Right lobe of liver (tissue), 6 donors: ENCODE results near the gene INAFM1. TPM values are rescaled to one million over a fixed set of nuclear protein-coding genes. Genes with fewer than 3 reads are reported as not detected.
A peak's percentile ranks its signal among the peaks of the same experiment; 100 is the strongest.

Experiments
- ATAC-seq, 4 donors: fragments of 200-7000 bp; cut with Tn5 transposase; one replicate each; pipeline ENCODE4 v1.9.1; 2020; ENCODE audit warnings: mild to moderate bottlenecking in 4 of 4, moderate library complexity in 4 of 4
- DNase-seq, 3 donors: peaks; one replicate each; pipeline ENCODE4 v3.0.0-alpha.2; 2020
- H3K27ac ChIP-seq, 3 donors: fragments of 200-600 bp; one replicate each; pipeline ENCODE4 v1.8.0; 2022
- H3K27me3 ChIP-seq, 2 donors: fragments of 200-600 bp; one replicate each; pipeline ENCODE4 v1.8.0; 2022
- H3K36me3 ChIP-seq, 4 donors: fragments of 200-600 bp; sonication (generic) in 1 of 4; one replicate each; pipeline versions ENCODE4 v1.5.1 to v1.8.0; 2017 to 2022; ENCODE audit warnings: control low read depth in 1 of 4
- H3K4me1 ChIP-seq, 4 donors: fragments of 200-600 bp; sonication (generic) in 1 of 4; one replicate each; pipeline versions ENCODE4 v1.5.1 to v1.8.0; 2017 to 2022; ENCODE audit warnings: control low read depth in 1 of 4
- H3K4me3 ChIP-seq, 3 donors: fragments of 200-600 bp; one replicate each; pipeline ENCODE4 v1.8.0; 2022
- H3K9me3 ChIP-seq, 4 donors: fragments of 200-600 bp; sonication (generic) in 1 of 4; one replicate each; pipeline versions ENCODE4 v1.5.1 to v1.8.0; 2017 to 2022; ENCODE audit warnings: control low read depth in 1 of 4
- POLR2A ChIP-seq: fragments of 450-650 bp; IDR thresholded peaks from one replicate; pipeline ENCODE4 v1.6.1; 2017; ENCODE audit warnings: antibody characterized with exemption, mild to moderate bottlenecking
- WGBS: methylation state at CpG from one replicate; pipeline ENCODE4 v1.1.6; 2018; ENCODE audit warnings: low coverage, low lambda C conversion rate; ENCODE audit not compliant: insufficient coverage; ENCODE audit errors: missing lambda C conversion rate; 5-methylcytosine and 5-hydroxymethylcytosine counted together
- intact Hi-C, 2 donors: fragments of 100-400 bp; cut with DNase I; formaldehyde crosslinking; loops; one replicate each; pipeline versions ENCODE4 v1.11.2 to v1.14.1; 2022
- long read RNA-seq: library from polyadenylated mRNA; unstranded; transcript quantifications from one replicate; pipeline ENCODE4 v2.0.0, GENCODE V29; 2019
- total RNA-seq, 6 experiments: library from RNA; depleted of rRNA in 2 of 6; stranded (reverse); fragments of >200 nt in 2 of 6; fragmentation: NEBNext Ultra II Directional in 3 of 6; extraction: Animal tissue kit (Norgen Biotek cat#: 25700) in 3 of 6; gene quantifications; one replicate each; pipeline versions ENCODE4 v1.1.0 to v1.2.4, GENCODE V29; 2016 to 2023
- TF ChIP-seq, protein P1 (sequence below), 4 donors: fragments of 200-600 bp in 3 of 4; fragments of 450-650 bp in 1 of 4; IDR thresholded peaks; one replicate each; pipeline versions ENCODE4 v1.5.1 to v1.8.0; 2016 to 2022; ENCODE audit warnings: antibody characterized with exemption in 4 of 4, mild to moderate bottlenecking in 2 of 4
- donor health status: DM: no; HTN: yes; CAD: no.
- donor health status: DM: no; HTN: no; CAD: no.
- donor health status: DM: no; HTN: no; CAD: no.
- donor health status: DM: no; HTN: yes; CAD: no.
- donor health status: DM: no; HTN: yes; CAD: no.

The INAFM1 gene
- total RNA-seq = 1 to 10 TPM; 2.2 to 5.8 (median 4.4) TPM
- long read RNA-seq = 0 reads

DNA sequence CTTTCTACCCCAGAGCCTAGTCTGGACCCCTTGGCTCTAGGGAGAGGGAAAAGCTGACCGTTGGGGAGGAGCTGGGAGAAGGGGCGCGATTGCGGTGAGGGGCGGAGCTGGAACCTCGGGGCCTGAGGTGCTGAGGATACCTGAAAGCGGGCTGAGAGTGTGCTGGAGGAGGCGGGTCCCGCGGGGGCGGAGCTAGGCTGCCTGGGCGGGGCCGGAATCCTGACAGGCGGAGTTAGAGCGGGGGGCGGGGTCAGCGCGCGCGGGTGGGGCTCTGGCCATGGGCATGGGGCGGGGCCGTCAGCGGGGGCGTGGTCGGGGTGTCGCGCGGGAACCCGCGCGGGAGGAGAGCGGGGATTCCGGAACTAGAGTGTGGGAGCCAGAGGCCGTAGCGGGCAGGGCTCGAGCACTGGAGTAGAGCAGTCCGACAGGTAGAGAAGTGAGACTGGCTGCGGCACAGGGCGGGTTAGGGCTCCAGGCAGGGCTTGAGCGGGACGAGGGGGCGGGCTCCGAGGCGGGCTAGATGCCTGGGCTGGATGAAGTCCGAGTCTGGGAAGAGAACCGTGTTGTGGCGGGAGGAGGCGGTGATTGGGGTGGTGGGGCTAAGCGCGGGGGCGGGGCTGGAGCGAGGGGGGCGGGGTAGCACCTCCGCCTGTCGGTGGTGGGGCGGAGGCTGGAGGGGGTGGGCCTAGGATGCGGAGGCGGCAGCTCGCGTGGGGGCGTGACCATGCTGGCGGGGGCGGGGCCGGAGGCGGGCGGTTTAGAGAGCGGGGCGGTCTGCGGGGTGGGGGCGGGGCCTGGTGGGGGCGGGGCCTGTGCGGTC lies at the start of gene INAFM1:
TSS of gene INAFM1 (plus strand) at position 815 of the 820 bp plus-strand sequence. CDS start 35 bp downstream, outside the sequence.
- ATAC-seq (peak; percentile 84 to 92 (median 88)), DNase-seq (peak; percentile 99 to 100 (median 99))
- WGBS = 0% methylated on average over 12 of the region's 72 CpGs
- intact Hi-C loops = no loop called here
- Histone ChIP-seq H3K4me3 (peak within 1 kb of the TSS; percentile 66 to 87 (median 74)), H3K9me3 (no peaks in the 10 kb centered on the region), H3K27me3 (no peaks in the 10 kb centered on the region), H3K4me1 (peaks cover 0 to 16% (median 2%) of the 10 kb centered on the region in 4 donors), H3K36me3 (peaks cover 0 to 16% (median 5%) of the 10 kb centered on the region in 4 donors), H3K27ac (peak within 1 kb of the TSS; percentile 93 to 94 (median 93))
- TF ChIP-seq, protein P1, sequence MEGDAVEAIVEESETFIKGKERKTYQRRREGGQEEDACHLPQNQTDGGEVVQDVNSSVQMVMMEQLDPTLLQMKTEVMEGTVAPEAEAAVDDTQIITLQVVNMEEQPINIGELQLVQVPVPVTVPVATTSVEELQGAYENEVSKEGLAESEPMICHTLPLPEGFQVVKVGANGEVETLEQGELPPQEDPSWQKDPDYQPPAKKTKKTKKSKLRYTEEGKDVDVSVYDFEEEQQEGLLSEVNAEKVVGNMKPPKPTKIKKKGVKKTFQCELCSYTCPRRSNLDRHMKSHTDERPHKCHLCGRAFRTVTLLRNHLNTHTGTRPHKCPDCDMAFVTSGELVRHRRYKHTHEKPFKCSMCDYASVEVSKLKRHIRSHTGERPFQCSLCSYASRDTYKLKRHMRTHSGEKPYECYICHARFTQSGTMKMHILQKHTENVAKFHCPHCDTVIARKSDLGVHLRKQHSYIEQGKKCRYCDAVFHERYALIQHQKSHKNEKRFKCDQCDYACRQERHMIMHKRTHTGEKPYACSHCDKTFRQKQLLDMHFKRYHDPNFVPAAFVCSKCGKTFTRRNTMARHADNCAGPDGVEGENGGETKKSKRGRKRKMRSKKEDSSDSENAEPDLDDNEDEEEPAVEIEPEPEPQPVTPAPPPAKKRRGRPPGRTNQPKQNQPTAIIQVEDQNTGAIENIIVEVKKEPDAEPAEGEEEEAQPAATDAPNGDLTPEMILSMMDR (IDR thresholded peaks at IDR 0.05) = no peak
- no peak for TF ChIP-seq POLR2A

DNA sequence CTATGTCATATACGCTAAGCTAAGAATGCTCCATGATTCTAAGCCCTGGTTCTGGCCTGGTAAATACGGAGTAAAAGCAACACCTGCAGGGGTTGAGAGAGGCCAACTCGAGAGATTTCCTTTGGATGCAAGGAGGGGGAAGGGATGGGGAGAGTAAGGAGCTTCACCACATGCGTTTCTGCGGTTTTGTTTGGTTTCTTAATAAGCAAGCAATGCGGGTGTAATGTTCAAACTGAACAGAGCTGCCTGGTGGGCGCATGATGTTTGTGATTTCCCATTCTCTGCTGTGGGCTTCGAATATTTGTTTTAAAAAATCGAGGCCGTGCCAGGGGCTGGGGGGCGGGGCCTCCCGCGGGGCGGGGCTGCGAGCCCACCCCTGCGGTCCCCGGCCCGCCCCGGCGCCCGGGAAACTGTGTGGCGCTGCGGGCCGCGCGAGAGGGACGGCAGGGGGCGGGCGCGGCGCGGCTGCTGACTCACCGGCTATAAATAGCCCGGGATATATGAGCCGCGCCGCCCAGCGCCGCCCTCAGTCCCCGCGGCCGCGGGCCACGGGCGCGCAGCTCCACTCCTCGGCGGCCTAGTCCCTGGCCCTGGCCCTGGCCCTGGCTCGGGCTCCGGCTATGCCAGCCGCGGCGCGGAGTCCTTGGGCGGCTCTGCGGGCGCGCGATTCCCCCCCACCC lies 48.8 kb upstream of the INAFM1 start:
- TF ChIP-seq, protein P1 (IDR thresholded peaks at IDR 0.05) = peak; percentile 37 to 66 (median 51)
- peak; percentile 100 for TF ChIP-seq POLR2A
- Histone ChIP-seq H3K27ac (peak overlapping the region; percentile 97 to 100 (median 97)), H3K4me3 (peak overlapping the region; percentile 59 to 97 (median 71)), H3K4me1 (peaks cover 0 to 18% (median 8%) of the 10 kb centered on the region in 4 donors), H3K27me3 (no peaks in the 10 kb centered on the region), H3K9me3 (no peaks in the 10 kb centered on the region), H3K36me3 (peaks cover 0 to 6% (median 2%) of the 10 kb centered on the region in 4 donors)
- DNase-seq (peak; percentile 90 to 93 (median 92)), ATAC-seq (peak; percentile 51 to 80 (median 77))
- 10% methylated on average over 11 of the region's 59 CpGs for WGBS
- intact Hi-C loops = no loop called here

DNA sequence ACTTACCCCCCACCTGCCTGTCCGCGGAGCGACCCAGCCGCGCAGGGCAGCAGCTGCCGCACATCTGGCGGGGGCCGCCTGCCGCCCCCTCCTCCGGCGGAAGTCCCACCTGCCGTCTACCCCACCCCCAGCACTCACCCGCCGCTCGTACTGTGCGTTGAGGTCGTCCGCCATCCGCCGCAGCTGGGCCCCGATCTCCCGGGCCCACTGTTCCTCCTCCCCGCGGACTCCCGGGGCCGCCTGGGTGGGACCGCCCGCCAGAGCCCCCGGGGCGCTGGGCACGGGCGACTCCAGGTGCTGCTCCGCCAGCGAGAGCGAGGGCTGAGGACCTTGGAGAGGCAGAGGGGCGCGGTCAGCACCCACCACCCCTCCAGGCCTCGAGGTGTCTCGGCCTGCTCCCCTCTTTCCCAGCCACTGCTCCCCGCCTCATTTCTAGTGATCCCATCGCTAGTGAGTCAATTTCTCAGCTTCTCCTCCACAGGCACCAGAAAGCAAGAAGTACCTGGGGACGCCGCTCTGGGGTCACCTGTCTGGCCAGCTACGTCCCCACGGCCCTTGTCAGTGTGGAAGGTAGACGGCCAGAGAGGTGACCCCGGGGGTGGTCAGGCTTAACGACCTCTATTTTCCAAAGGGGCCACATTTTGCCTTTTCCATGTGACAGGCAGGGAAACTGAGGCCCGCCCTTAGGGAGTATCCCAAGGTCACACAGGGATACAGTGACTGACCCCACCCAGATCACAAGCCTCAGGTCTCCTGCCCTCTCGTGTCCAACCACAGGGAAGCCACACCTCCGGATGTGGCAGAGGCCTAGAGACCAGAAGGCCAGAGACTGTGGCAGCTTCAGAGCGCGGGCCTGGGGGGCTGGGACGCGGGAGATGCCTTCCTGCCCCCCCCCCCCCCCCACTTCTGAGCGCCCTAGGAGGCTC lies 48.0 kb upstream of the INAFM1 start:
- WGBS = 0% methylated on average over 15 of the region's 56 CpGs
- Histone ChIP-seq H3K27ac (peak overlapping the region; percentile 97 to 100 (median 97)), H3K4me3 (peak overlapping the region; percentile 59 to 97 (median 71)), H3K4me1 (peaks cover 0 to 21% (median 12%) of the 10 kb centered on the region in 4 donors), H3K36me3 (peaks cover 0 to 2% (median 0%) of the 10 kb centered on the region in 4 donors), H3K27me3 (no peaks in the 10 kb centered on the region), H3K9me3 (no peaks in the 10 kb centered on the region)
- intact Hi-C loops = no loop called here
- peak; percentile 95 for TF ChIP-seq POLR2A
- TF ChIP-seq, protein P1 (IDR thresholded peaks at IDR 0.05) = peak in 2 of 4 donors; percentile 26 to 29
- ATAC-seq (peak; percentile 67 to 79 (median 70)), DNase-seq (peak; percentile 90 to 95 (median 93))
